Measurements from ENCODE around the gene CYP2U1. TPM values are rescaled to one million over a fixed set of nuclear protein-coding genes. Genes with fewer than 3 reads are reported as not detected.

Gene CYP2U1
- total RNA-seq, 2 experiments from 2014 or later, result 5.6 to 11.8 TPM

DNA sequence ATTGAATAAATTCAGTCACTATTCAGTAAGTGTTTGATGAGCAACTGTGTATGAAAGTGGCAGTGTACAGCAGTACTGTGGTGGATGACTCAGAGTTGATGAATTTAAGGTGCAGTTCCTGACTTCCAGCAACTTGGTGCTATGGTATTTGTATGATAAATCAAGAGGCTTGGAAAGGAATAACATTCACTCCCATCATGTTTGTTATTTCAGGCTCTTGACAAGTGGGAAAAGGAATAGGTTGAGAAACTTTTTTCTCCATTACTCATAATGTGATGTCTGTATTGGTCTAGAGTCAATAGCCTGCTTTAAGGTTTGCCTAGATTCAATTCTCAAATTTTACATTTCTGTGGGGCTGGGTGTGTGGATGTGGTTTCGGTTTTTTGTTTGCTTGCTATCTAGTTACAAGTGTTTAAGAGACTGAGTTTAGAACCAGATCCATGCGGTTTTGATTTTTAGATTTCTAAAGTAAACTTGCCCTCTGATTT, 35.1 kb upstream of the CYP2U1 start:
- Histone ChIP-seq H3K79me2 (ENCODE audit: insufficient read depth, low read depth, low read length) (no peaks in the 10 kb centered on the region), H2AFZ (ENCODE audit: low read length) (no peak overlapping the region), H3K4me3 (ENCODE audit: low read depth, low read length, poor library complexity, severe bottlenecking) (no peak overlapping the region), H3K9me2 (ENCODE audit: insufficient read depth, low read length) (no peaks in the 10 kb centered on the region), H3K36me3 (ENCODE audit: insufficient read depth, low read length) (no peaks in the 10 kb centered on the region), H3K4me2 (ENCODE audit: low read length) (no peak overlapping the region), H3K9me3 (ENCODE audit: low read length) (no peaks in the 10 kb centered on the region), H3K4me1 (ENCODE audit: insufficient read depth, low read length, poor library complexity, severe bottlenecking) (no peaks in the 10 kb centered on the region), H3K27ac (ENCODE audit: low read depth, low read length, poor library complexity, severe bottlenecking) (no peak overlapping the region), H4K20me1 (ENCODE audit: insufficient read depth, low read length) (no peaks in the 10 kb centered on the region)
- no peak for TF ChIP-seq EZH2phosphoT487 (IDR thresholded peaks at IDR 0.05; ENCODE audit: borderline replicate concordance, low read depth, low read length)
- TF ChIP-seq, protein P1, sequence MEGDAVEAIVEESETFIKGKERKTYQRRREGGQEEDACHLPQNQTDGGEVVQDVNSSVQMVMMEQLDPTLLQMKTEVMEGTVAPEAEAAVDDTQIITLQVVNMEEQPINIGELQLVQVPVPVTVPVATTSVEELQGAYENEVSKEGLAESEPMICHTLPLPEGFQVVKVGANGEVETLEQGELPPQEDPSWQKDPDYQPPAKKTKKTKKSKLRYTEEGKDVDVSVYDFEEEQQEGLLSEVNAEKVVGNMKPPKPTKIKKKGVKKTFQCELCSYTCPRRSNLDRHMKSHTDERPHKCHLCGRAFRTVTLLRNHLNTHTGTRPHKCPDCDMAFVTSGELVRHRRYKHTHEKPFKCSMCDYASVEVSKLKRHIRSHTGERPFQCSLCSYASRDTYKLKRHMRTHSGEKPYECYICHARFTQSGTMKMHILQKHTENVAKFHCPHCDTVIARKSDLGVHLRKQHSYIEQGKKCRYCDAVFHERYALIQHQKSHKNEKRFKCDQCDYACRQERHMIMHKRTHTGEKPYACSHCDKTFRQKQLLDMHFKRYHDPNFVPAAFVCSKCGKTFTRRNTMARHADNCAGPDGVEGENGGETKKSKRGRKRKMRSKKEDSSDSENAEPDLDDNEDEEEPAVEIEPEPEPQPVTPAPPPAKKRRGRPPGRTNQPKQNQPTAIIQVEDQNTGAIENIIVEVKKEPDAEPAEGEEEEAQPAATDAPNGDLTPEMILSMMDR (conservative IDR thresholded peaks at IDR 0.05; ENCODE audit: low read length), result no peak
- intact Hi-C loops (cut with micrococcal nuclease; ENCODE audit: unreplicated experiment), result no loop called here
- no TSS peak for BruUV-seq (replicated peaks)
- POLR2A ChIA-PET, result interaction anchor here (0.6 kb wide), 2 partner anchors 620 to 749 kb away, joined by 3 read pairs; no protein-coding TSS in a partner anchor
- no peak for DNase-seq (ENCODE audit: low spot score)
- CTCF ChIA-PET (ENCODE audit: unreplicated experiment), result no interaction called here

DNA sequence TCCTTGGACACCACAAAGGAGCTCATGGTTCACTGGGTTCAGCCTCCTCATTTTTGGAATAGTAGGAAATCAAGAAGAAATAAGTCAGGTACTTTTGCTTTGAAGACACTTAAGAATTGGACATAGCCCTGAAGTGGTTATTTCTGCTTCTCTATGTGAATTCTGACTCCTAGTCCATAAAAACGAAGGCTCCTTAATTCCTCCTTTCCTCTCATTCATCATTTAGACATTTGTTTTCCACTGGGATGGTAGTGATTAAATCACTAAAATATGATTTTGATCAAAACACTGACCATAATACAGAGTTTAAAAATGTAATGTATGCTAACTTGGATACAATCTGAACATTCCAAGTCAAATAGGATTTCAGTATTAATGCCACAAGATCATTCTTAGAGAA, 34.7 kb upstream of the CYP2U1 start:
- Histone ChIP-seq H4K20me1 (ENCODE audit: insufficient read depth, low read length) (no peaks in the 10 kb centered on the region), H3K4me3 (ENCODE audit: low read depth, low read length, poor library complexity, severe bottlenecking) (no peak overlapping the region), H3K27ac (ENCODE audit: low read depth, low read length, poor library complexity, severe bottlenecking) (no peak overlapping the region), H3K4me2 (ENCODE audit: low read length) (no peak overlapping the region), H3K79me2 (ENCODE audit: insufficient read depth, low read depth, low read length) (no peaks in the 10 kb centered on the region), H3K36me3 (ENCODE audit: insufficient read depth, low read length) (no peaks in the 10 kb centered on the region), H3K9me3 (ENCODE audit: low read length) (no peaks in the 10 kb centered on the region), H3K4me1 (ENCODE audit: insufficient read depth, low read length, poor library complexity, severe bottlenecking) (no peaks in the 10 kb centered on the region), H3K9me2 (ENCODE audit: insufficient read depth, low read length) (no peaks in the 10 kb centered on the region), H2AFZ (ENCODE audit: low read length) (no peak overlapping the region)
- intact Hi-C loops (cut with micrococcal nuclease; ENCODE audit: unreplicated experiment), result no loop called here
- no TSS peak for BruUV-seq (replicated peaks)
- ChIA-PET POLR2A (interaction anchor here (0.6 kb wide), 1 partner anchor 620 kb away, joined by 3 read pairs; no protein-coding TSS in a partner anchor), CTCF (ENCODE audit: unreplicated experiment) (no interaction called here)
- no peak for DNase-seq (ENCODE audit: low spot score)
- TF ChIP-seq, protein P1 (conservative IDR thresholded peaks at IDR 0.05; ENCODE audit: low read length), result no peak
- no peak for TF ChIP-seq EZH2phosphoT487 (IDR thresholded peaks at IDR 0.05; ENCODE audit: borderline replicate concordance, low read depth, low read length)

DNA sequence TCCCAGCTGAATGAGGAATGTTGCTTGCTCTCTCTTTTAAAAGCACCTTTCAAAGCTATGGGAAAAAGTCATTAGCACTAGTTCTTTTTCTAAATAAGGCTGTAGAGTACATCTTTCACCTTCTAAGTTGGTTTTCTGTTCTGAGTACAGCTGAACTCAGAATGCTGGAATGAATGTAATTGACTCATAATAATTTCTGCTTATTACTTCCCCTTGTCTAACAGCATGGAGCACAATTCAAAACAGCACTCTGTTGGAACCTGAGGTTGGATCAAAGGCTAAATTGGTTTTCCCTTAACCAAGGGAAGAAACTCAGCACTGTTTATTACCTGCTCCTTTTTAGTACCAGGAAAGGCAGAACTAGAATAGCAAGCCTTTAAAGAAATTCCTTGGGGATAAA, 33.5 kb upstream of the CYP2U1 start:
- Histone ChIP-seq H3K79me2 (ENCODE audit: insufficient read depth, low read depth, low read length) (no peaks in the 10 kb centered on the region), H3K9me2 (ENCODE audit: insufficient read depth, low read length) (no peaks in the 10 kb centered on the region), H3K4me2 (ENCODE audit: low read length) (no peak overlapping the region), H3K4me1 (ENCODE audit: insufficient read depth, low read length, poor library complexity, severe bottlenecking) (no peaks in the 10 kb centered on the region), H3K36me3 (ENCODE audit: insufficient read depth, low read length) (no peaks in the 10 kb centered on the region), H4K20me1 (ENCODE audit: insufficient read depth, low read length) (no peaks in the 10 kb centered on the region), H3K4me3 (ENCODE audit: low read depth, low read length, poor library complexity, severe bottlenecking) (no peak overlapping the region), H3K9me3 (ENCODE audit: low read length) (no peaks in the 10 kb centered on the region), H2AFZ (ENCODE audit: low read length) (no peak overlapping the region), H3K27ac (ENCODE audit: low read depth, low read length, poor library complexity, severe bottlenecking) (no peak overlapping the region)
- intact Hi-C loops (cut with micrococcal nuclease; ENCODE audit: unreplicated experiment), result no loop called here
- ChIA-PET CTCF (ENCODE audit: unreplicated experiment) (no interaction called here), POLR2A (no interaction called here)
- no peak for TF ChIP-seq EZH2phosphoT487 (IDR thresholded peaks at IDR 0.05; ENCODE audit: borderline replicate concordance, low read depth, low read length)
- TF ChIP-seq, protein P1 (conservative IDR thresholded peaks at IDR 0.05; ENCODE audit: low read length), result no peak
- BruUV-seq (replicated peaks), result no TSS peak
- DNase-seq (ENCODE audit: low spot score), result no peak

Data from OCI-LY7 (cell line).